ENCODE measurements around the gene HHIPL1. TPM values are rescaled to one million over a fixed set of nuclear protein-coding genes. Genes with fewer than 3 reads are reported as not detected.

Gene HHIPL1
- total RNA-seq, 6 donors from 2014 or later, result 0.61 to 2.2 (median 1.3) TPM

- Histone ChIP-seq H3K36me3 (no peaks in the 10 kb centered on the region), H3K9me3 (peaks cover 9 to 11% (median 10%) of the 10 kb centered on the region in 4 donors), H3K4me3 (no peak overlapping the region), H3K27me3 (no peaks in the 10 kb centered on the region), H3K4me1 (peaks cover 0 to 6% (median 0%) of the 10 kb centered on the region in 4 donors), H3K27ac (no peak overlapping the region)
- 90 to 93% methylated on average over 16 of the region's 16 CpGs for WGBS, 2 donors
- TF ChIP-seq POLR2A (IDR thresholded peaks at IDR 0.05) (no peak), EP300 (IDR thresholded peaks at IDR 0.05) (no peak), CTCF (IDR thresholded peaks at IDR 0.05) (no peak), POLR2AphosphoS5 (IDR thresholded peaks at IDR 0.05) (no peak)
- DNase-seq, result no peak
- ATAC-seq (ENCODE audit: low FRiP score in 2 of 2), result no peak
Observed at GRCh38 chr14:99699861-99700260, 54.9 kb downstream of the HHIPL1 start.

GRCh38 chr14:99700379-99700778 is 55.5 kb downstream of the HHIPL1 start:
- DNase-seq (no peak), ATAC-seq (ENCODE audit: low FRiP score in 2 of 2) (no peak)
- Histone ChIP-seq H3K27ac (no peak overlapping the region), H3K27me3 (no peaks in the 10 kb centered on the region), H3K36me3 (no peaks in the 10 kb centered on the region), H3K9me3 (peaks cover 9 to 11% (median 10%) of the 10 kb centered on the region in 4 donors), H3K4me1 (peaks cover 0 to 6% (median 0%) of the 10 kb centered on the region in 4 donors), H3K4me3 (no peak overlapping the region)
- WGBS, 2 donors, result 96% methylated on average over 6 of the region's 6 CpGs
- TF ChIP-seq POLR2AphosphoS5 (IDR thresholded peaks at IDR 0.05) (no peak), EP300 (IDR thresholded peaks at IDR 0.05) (no peak), CTCF (IDR thresholded peaks at IDR 0.05) (no peak), POLR2A (IDR thresholded peaks at IDR 0.05) (no peak)

GRCh38 chr14:99701260-99701659 is 56.3 kb downstream of the HHIPL1 start:
- H3K4me3 ChIP-seq, result no peak overlapping the region
- no peak overlapping the region for H3K27ac ChIP-seq
- WGBS, 2 donors, result 97 to 100% methylated on average over 1 of the region's 1 CpG
- TF ChIP-seq CTCF (IDR thresholded peaks at IDR 0.05), result no peak
- no peak for TF ChIP-seq EP300 (IDR thresholded peaks at IDR 0.05)
- no peak for ATAC-seq (ENCODE audit: low FRiP score in 2 of 2)
- H3K9me3 ChIP-seq, result peaks cover 9 to 11% (median 10%) of the 10 kb centered on the region in 4 donors
- H3K36me3 ChIP-seq, result no peaks in the 10 kb centered on the region
- no peaks in the 10 kb centered on the region for H3K27me3 ChIP-seq
- peaks cover 0 to 6% (median 0%) of the 10 kb centered on the region in 4 donors for H3K4me1 ChIP-seq
- no peak for DNase-seq

GRCh38 chr14:99702115-99702514 is 57.2 kb downstream of the HHIPL1 start:
- DNase-seq, result no peak
- Histone ChIP-seq H3K36me3 (no peaks in the 10 kb centered on the region), H3K4me3 (no peak overlapping the region), H3K27ac (no peak overlapping the region), H3K27me3 (no peaks in the 10 kb centered on the region), H3K4me1 (peaks cover 0 to 6% (median 0%) of the 10 kb centered on the region in 4 donors), H3K9me3 (peaks cover 9 to 11% (median 10%) of the 10 kb centered on the region in 4 donors)
- no peak for ATAC-seq (ENCODE audit: low FRiP score in 2 of 2)
- TF ChIP-seq POLR2AphosphoS5 (IDR thresholded peaks at IDR 0.05) (no peak), CTCF (IDR thresholded peaks at IDR 0.05) (no peak), EP300 (IDR thresholded peaks at IDR 0.05) (no peak), POLR2A (IDR thresholded peaks at IDR 0.05) (no peak)

GRCh38 chr14:99703381-99703780 is 58.5 kb downstream of the HHIPL1 start:
- peaks cover 9 to 11% (median 10%) of the 10 kb centered on the region in 4 donors for H3K9me3 ChIP-seq
- DNase-seq, result no peak
- no peak for TF ChIP-seq POLR2AphosphoS5 (IDR thresholded peaks at IDR 0.05)
- TF ChIP-seq EP300 (IDR thresholded peaks at IDR 0.05), result no peak
- TF ChIP-seq POLR2A (IDR thresholded peaks at IDR 0.05), result no peak
- no peak for TF ChIP-seq CTCF (IDR thresholded peaks at IDR 0.05)
- no peaks in the 10 kb centered on the region for H3K27me3 ChIP-seq
- H3K36me3 ChIP-seq, result no peaks in the 10 kb centered on the region
- H3K27ac ChIP-seq, result no peak overlapping the region
- peaks cover 0 to 5% (median 0%) of the 10 kb centered on the region in 4 donors for H3K4me1 ChIP-seq
- ATAC-seq (ENCODE audit: low FRiP score in 2 of 2), result no peak
- H3K4me3 ChIP-seq, result no peak overlapping the region
- 97 to 98% methylated on average over 3 of the region's 3 CpGs for WGBS, 2 donors
